ENCODE data around the gene IP6K3. TPM values are rescaled to one million over a fixed set of nuclear protein-coding genes. Genes with fewer than 3 reads are reported as not detected.
A peak's percentile ranks its signal among the peaks of the same experiment; 100 is the strongest.

IP6K3 gene
- total RNA-seq, 1 donor from 2014 or later = 0.75 TPM

GRCh38 chr6:33713786-33714185 is 32.9 kb downstream of the IP6K3 start:
- H3K27me3 Mint-ChIP-seq = no peaks in the 10 kb centered on the region
- H3K4me3 Mint-ChIP-seq = no peak overlapping the region
- no peak overlapping the region for H3K27ac Mint-ChIP-seq
- TF ChIP-seq CTCF (conservative IDR thresholded peaks at IDR 0.05) = no peak
- peaks cover 15% of the 10 kb centered on the region for H3K36me3 Mint-ChIP-seq
- no peaks in the 10 kb centered on the region for H3K9me3 Mint-ChIP-seq
- peaks cover 39% of the 10 kb centered on the region for H3K4me1 Mint-ChIP-seq (ENCODE audit: unreplicated experiment)
- no peak for DNase-seq (ENCODE audit: extremely low spot score, unreplicated experiment)

DNA sequence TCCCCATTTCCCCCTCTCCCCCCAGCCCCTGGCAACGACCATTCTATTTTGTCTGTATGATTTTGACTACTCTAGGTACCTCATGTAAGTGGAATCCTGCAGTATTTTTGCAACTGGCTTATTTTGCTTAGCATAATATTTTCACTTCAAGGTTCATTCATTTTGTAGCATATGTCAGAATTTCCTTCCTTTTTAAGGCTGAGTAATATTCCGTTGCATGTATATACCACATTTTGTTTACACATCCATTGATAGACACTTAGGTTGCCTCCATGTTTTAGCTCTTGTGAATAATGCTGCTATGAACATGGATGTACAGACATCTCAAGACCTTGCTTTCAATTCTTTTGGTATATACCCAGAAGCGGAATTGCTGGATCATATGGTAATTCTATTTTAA is 33.8 kb downstream of the IP6K3 start:
- no peak for TF ChIP-seq CTCF (conservative IDR thresholded peaks at IDR 0.05)
- H3K27ac Mint-ChIP-seq = no peak overlapping the region
- H3K9me3 Mint-ChIP-seq = no peaks in the 10 kb centered on the region
- H3K4me1 Mint-ChIP-seq (ENCODE audit: unreplicated experiment) = peaks cover 32% of the 10 kb centered on the region
- no peak overlapping the region for H3K4me3 Mint-ChIP-seq
- H3K36me3 Mint-ChIP-seq = peaks cover 15% of the 10 kb centered on the region
- DNase-seq (ENCODE audit: extremely low spot score, unreplicated experiment) = no peak
- H3K27me3 Mint-ChIP-seq = no peaks in the 10 kb centered on the region

DNA sequence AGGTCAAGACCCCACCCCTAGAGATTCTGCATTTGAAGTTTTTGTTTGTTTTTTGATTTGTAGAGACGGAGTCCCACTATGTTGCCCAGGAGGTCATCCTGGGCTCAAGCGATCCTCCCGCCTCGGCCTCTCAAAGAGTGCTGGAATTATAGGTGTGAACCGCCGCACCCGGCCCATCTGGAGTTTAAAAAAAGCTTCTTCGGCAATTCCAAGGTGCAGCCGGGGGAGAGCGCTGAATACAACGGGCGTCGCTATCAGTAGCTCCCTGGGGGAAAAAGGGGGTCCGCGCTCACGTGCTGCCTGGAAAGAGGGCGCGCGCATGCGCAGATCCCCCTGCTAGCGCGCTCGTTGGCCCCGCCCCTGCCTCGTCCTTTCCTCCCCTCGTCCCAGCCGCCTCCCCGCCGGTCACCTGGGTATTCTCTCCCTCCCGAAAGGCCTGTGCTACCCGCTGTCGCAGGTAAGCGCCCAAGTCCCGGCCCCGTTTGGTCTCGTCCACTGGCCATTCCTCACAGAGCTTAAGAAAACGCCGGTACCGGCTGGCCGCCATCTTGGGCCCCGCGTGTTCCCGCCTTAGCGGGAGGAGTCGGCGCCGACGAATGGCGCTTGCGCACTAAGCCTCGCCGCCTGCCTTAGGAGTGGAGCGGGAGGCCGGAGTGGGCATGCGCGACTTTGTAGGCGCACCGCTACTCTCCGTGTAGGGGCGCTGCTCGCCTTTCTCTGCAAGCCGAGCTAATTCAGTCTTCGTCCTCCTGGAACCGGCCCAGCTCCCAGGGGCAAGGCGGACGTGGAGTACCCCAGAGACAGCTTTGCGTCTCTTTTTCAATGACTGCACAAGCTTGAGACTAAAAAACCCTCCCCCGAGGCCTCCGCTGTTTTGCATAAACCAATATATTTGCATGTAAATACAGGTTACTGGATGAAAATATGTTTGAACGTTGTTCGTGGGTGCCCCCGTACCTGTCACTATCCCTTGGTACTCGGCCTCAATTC is 35.3 kb downstream of the IP6K3 start, which contains the start of gene UQCC2:
Gene UQCC2 (minus strand): TSS at position 561 of the 990 bp plus-strand sequence. CDS start 14 bp downstream, at position 547.
- peak within 1 kb of the TSS; percentile 99 for H3K27ac Mint-ChIP-seq
- TF ChIP-seq CTCF (conservative IDR thresholded peaks at IDR 0.05) = peak; percentile 69

GRCh38 chr6:33710296-33711121 is 36.2 kb downstream of the IP6K3 start:
- H3K27me3 Mint-ChIP-seq = no peaks in the 10 kb centered on the region
- no peaks in the 10 kb centered on the region for H3K9me3 Mint-ChIP-seq
- no peak for DNase-seq (ENCODE audit: extremely low spot score, unreplicated experiment)
- peak overlapping the region; percentile 99 for H3K4me3 Mint-ChIP-seq
- peaks cover 23% of the 10 kb centered on the region for H3K36me3 Mint-ChIP-seq
- TF ChIP-seq CTCF (conservative IDR thresholded peaks at IDR 0.05) = no peak
- peaks cover 26% of the 10 kb centered on the region for H3K4me1 Mint-ChIP-seq (ENCODE audit: unreplicated experiment)
- peak overlapping the region; percentile 99 for H3K27ac Mint-ChIP-seq

More for the DNA sequence above, 35.3 kb downstream of the IP6K3 start, which contains the start of gene UQCC2:
- peaks cover 20% of the 10 kb centered on the region for H3K36me3 Mint-ChIP-seq
- H3K4me1 Mint-ChIP-seq (ENCODE audit: unreplicated experiment) = peaks cover 27% of the 10 kb centered on the region
- H3K9me3 Mint-ChIP-seq = no peaks in the 10 kb centered on the region
- DNase-seq (ENCODE audit: extremely low spot score, unreplicated experiment) = peak; percentile 98
- H3K27me3 Mint-ChIP-seq = no peaks in the 10 kb centered on the region
- peak within 1 kb of the TSS; percentile 99 for H3K4me3 Mint-ChIP-seq

- Mint-ChIP-seq H3K4me3 (peak overlapping the region; percentile 99), H3K9me3 (no peaks in the 10 kb centered on the region), H3K27me3 (no peaks in the 10 kb centered on the region), H3K4me1 (ENCODE audit: unreplicated experiment) (peaks cover 26% of the 10 kb centered on the region), H3K36me3 (peaks cover 23% of the 10 kb centered on the region), H3K27ac (no peak overlapping the region)
- TF ChIP-seq CTCF (conservative IDR thresholded peaks at IDR 0.05) = no peak
- DNase-seq (ENCODE audit: extremely low spot score, unreplicated experiment) = no peak
Measured at GRCh38 chr6:33709605-33710295, 37.0 kb downstream of the IP6K3 start.
